Embryonic facial prominence (tissue), 1 donor: Measurements from ENCODE around the gene CDCA5.
A peak's percentile ranks its signal among the peaks of the same experiment; 100 is the strongest.

Experiments
- DNase-seq: peaks from one replicate; pipeline ENCODE4 v3.0.0-alpha.2; 2016; ENCODE audit errors: extremely low spot score

CDCA5 gene

GRCh38 chr11:65083834-65084597 lies at the start of gene CDCA5, which contains the start of gene ZFPL1:
Gene CDCA5 (minus strand): TSS chr11:65084040. CDS start chr11:65083978, 62 bp downstream.
Gene ZFPL1 (plus strand): TSS chr11:65084222. CDS start chr11:65084699, 477 bp downstream.
- DNase-seq, result peak; percentile 97

- DNase-seq, result no peak
Observed at GRCh38 chr11:65132988-65133700, 49.3 kb upstream of the CDCA5 start.

- DNase-seq, result no peak
Observed at GRCh38 chr11:65132238-65132987, 48.6 kb upstream of the CDCA5 start.

GRCh38 chr11:65131895-65132237 lies 48.0 kb upstream of the CDCA5 start:
- DNase-seq, result no peak

- DNase-seq, result no peak
Observed at GRCh38 chr11:65131417-65131776, 47.6 kb upstream of the CDCA5 start.

- DNase-seq, result no peak
Observed at GRCh38 chr11:65130631-65131416, 47.0 kb upstream of the CDCA5 start.

- no peak for DNase-seq
Observed at GRCh38 chr11:65129649-65130441, 46.0 kb upstream of the CDCA5 start.

- DNase-seq, result no peak
Observed at GRCh38 chr11:65128182-65129145, 44.6 kb upstream of the CDCA5 start.

- DNase-seq, result no peak
Observed at GRCh38 chr11:65127473-65128181, 43.8 kb upstream of the CDCA5 start.

GRCh38 chr11:65126624-65127274 lies 42.9 kb upstream of the CDCA5 start:
- DNase-seq, result no peak

- no peak for DNase-seq
Observed at GRCh38 chr11:65125197-65126056, 41.6 kb upstream of the CDCA5 start.

- DNase-seq, result no peak
Observed at GRCh38 chr11:65124480-65125196, 40.8 kb upstream of the CDCA5 start.

GRCh38 chr11:65121865-65122696 lies 38.2 kb upstream of the CDCA5 start, which contains the start of the genes FAU and MRPL49:
Gene FAU (minus strand): TSS chr11:65122134. CDS start chr11:65121813, 321 bp downstream.
Gene MRPL49 (plus strand): TSS chr11:65122321. CDS start chr11:65122347, 26 bp downstream.
- DNase-seq, result peak; percentile 97

- no peak for DNase-seq
Observed at GRCh38 chr11:65121447-65121864, 37.6 kb upstream of the CDCA5 start.

- DNase-seq, result no peak
Observed at GRCh38 chr11:65120831-65121230, 37.0 kb upstream of the CDCA5 start.

- no peak for DNase-seq
Observed at GRCh38 chr11:65119670-65119995, 35.8 kb upstream of the CDCA5 start.
